Measurements from ENCODE around the gene ANKRD30BL.
"Not testable (repeated sequence)": the region's sequence is repeated elsewhere in the genome, so short reads cannot be mapped to it uniquely, and the experiment has no call there.

ANKRD30BL gene, protein sequence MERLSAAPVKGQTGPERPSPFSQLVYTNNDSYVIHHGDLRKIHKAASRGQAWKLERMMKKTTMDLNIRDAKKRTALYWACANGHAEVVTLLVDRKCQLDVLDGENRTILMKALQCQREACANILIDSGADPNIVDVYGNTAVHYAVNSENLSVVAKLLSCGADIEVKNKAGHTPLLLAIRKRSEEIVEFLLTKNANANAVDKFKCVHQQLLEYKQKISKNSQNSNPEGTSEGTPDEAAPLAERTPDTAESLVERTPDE

DNA sequence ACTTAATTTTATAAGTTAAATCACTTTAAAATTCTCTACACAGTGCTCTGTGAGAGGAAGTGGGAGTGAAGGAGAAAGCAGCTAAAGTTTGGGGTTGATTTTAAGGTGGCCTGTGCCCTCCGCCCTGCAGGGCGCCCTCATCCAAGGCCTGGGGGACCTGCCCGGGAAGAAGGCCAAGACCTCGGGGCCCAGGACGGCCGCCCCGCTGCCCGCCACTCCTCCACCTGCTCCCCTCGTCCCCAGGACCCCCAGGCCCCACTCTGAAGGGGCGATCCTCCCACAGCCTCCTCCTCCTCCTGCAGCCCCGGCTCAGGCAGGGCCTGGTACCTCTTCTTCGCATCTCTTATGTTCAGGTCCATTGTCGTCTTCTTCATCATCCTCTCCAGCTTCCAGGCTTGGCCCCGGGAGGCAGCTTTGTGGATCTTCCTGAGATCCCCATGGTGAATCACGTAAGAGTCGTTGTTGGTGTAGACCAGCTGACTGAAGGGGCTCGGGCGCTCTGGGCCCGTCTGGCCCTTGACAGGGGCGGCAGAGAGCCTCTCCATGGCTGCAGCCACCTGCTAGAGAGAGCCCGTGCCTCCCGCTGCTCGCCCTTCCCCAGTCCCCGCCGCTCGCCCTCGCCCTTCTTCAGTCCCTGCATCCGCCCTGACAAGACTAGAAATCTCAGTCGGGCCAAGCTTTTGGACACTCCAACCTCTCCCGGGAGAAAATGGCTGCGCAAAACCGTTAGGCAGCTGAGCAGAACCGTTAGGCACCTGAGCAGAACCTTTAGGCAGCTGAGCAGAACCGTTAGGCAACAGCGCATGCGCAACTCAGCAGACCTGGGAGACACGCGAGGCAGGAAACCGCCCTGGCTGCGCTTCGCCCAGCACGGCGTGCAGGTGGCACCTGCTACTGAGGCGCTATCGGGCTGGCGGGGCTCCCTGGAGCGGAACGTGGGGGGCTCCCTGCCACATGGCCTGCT is at the start of gene ANKRD30BL:
Gene ANKRD30BL (minus strand): TSS at position 792 of the 964 bp plus-strand sequence. CDS start 247 bp downstream, at position 545.
- not testable (repeated sequence) for H3K27ac ChIP-seq (ENCODE audit: low read depth, low read length); H3K9ac ChIP-seq (ENCODE audit: low read length); H3K4me3 ChIP-seq (ENCODE audit: low read length); H3K4me1 ChIP-seq (ENCODE audit: control insufficient read depth, insufficient read depth, low read length); H3K36me3 ChIP-seq (ENCODE audit: control insufficient read depth, insufficient read depth, low read length); H3K27me3 ChIP-seq (ENCODE audit: control insufficient read depth, insufficient read depth, low read length)

DNA sequence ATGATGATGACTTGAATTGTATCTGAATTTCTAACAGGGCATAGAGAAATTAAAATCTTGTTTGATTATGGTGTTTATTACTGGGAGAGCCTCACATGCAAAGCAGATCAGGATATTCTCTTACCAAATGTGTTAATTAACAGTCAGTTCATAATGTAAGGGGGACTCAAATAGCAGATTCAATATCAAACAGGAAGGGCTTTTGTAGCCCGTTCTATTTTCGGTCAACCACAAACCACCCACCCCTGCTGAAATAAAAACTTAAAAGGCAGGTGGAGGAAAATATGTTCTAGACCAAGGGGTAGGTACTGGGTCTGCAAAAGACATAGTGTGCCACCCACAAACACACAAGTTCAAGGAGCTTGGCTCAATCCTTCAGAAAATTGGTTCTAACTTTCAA is 41.1 kb upstream of the ANKRD30BL start:
- not testable (repeated sequence) for H3K4me1 ChIP-seq (ENCODE audit: control insufficient read depth, insufficient read depth, low read length); H3K27me3 ChIP-seq (ENCODE audit: control insufficient read depth, insufficient read depth, low read length); H3K27ac ChIP-seq (ENCODE audit: low read depth, low read length); H3K9ac ChIP-seq (ENCODE audit: low read length); H3K4me3 ChIP-seq (ENCODE audit: low read length); H3K36me3 ChIP-seq (ENCODE audit: control insufficient read depth, insufficient read depth, low read length)

DNA sequence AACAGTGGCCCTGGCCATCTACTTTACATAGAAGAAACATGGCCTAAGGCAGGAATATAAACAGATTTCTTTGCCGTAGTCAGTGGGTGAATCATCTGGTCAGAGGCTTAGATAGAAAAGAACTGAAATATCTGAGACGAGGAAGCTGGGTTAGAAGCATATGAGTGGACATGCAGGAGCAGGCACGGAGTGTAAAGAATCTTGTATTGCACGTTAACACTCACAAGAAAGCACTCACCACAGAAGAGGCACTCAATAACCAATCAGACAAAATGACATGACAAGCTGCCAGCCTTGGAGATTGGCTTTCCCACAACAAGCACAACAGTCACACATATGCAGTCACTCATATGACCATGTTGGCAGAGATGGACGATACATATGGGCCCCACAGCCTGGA is 31.1 kb upstream of the ANKRD30BL start:
- H3K9ac ChIP-seq (ENCODE audit: low read length); H3K4me3 ChIP-seq (ENCODE audit: low read length); H3K27me3 ChIP-seq (ENCODE audit: control insufficient read depth, insufficient read depth, low read length); H3K36me3 ChIP-seq (ENCODE audit: control insufficient read depth, insufficient read depth, low read length); H3K27ac ChIP-seq (ENCODE audit: low read depth, low read length); H3K4me1 ChIP-seq (ENCODE audit: control insufficient read depth, insufficient read depth, low read length): not testable (repeated sequence)

DNA sequence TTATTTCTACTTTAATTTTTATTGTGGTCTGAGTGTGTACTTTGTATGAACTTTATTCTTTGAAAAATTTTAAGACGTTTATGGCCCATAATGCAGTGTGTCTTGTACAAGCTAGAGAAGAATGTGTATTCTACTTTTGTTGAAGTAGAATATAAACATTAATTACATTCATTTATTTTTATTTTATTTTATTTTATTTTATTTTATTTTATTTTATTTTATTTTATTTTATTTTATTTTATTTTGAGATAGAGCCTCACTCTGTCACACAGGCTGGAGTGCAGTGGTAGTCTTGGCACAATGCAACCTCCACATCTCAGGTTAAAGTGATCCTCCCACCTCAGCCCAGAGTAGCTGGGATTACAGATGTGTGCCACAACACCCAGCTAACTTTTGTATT is 5.3 kb upstream of the ANKRD30BL start:
- H3K4me3 ChIP-seq (ENCODE audit: low read length) = not testable (repeated sequence)

DNA sequence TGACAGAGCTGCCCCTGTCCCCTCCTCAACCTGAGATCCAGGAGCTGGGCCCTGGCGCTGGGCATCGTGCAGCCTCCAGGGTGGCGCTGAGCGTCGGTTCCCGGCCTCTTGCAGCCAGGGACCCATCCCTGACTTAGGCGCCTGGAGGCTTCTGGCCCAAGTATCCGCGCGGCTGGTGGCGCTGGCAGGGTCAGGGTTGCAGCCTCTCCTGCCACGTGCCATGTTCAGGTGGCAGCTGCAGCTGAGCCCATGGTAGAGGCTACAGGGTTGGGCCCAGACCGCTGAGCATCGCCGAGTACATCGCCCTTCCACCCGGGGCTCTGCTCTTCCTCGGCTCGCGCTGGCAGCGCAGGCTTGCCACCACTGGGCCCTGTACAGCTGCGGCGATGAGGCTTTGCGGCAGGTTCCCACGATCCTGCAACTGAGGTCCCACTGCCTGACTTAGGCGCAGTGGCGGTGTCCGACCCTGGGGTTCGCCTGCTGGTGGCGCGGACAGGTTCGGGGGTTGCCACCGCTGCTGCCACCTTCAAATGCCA is 441 bp upstream of the ANKRD30BL start:
- H3K4me1 ChIP-seq (ENCODE audit: control insufficient read depth, insufficient read depth, low read length); H3K27ac ChIP-seq (ENCODE audit: low read depth, low read length); H3K4me3 ChIP-seq (ENCODE audit: low read length): not testable (repeated sequence)

More for the DNA sequence above, 5.3 kb upstream of the ANKRD30BL start:
- H3K9ac ChIP-seq (ENCODE audit: low read length); H3K36me3 ChIP-seq (ENCODE audit: control insufficient read depth, insufficient read depth, low read length); H3K27me3 ChIP-seq (ENCODE audit: control insufficient read depth, insufficient read depth, low read length); H3K4me1 ChIP-seq (ENCODE audit: control insufficient read depth, insufficient read depth, low read length); H3K27ac ChIP-seq (ENCODE audit: low read depth, low read length): not testable (repeated sequence)

DNA sequence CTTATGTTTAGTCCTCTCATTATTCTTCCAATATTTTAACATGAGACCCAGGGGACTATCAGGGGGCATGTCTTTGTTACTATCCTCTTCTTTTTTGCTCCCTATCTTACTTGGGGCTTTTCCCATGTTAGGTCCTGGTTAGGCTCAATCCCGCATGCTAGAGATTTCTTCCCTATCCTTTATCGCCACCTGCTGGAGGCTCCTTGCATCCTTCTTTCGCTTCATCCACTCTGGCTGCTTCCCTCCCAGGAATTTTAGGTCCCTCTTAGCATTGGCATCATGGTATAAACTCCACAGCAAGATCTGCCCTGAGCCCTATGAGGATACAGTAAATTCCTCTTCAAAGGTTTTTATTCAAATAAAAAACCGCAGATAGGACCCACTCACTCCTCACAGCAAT is 15.0 kb downstream of the ANKRD30BL start:
- not testable (repeated sequence) for H3K4me1 ChIP-seq (ENCODE audit: control insufficient read depth, insufficient read depth, low read length); H3K27me3 ChIP-seq (ENCODE audit: control insufficient read depth, insufficient read depth, low read length); H3K9ac ChIP-seq (ENCODE audit: low read length); H3K4me3 ChIP-seq (ENCODE audit: low read length); H3K36me3 ChIP-seq (ENCODE audit: control insufficient read depth, insufficient read depth, low read length); H3K27ac ChIP-seq (ENCODE audit: low read depth, low read length)

More for the DNA sequence above, 441 bp upstream of the ANKRD30BL start:
- H3K9ac ChIP-seq (ENCODE audit: low read length); H3K27me3 ChIP-seq (ENCODE audit: control insufficient read depth, insufficient read depth, low read length); H3K36me3 ChIP-seq (ENCODE audit: control insufficient read depth, insufficient read depth, low read length): not testable (repeated sequence)

Measured in rectal smooth muscle tissue (tissue), 1 donor.